ENCODE results near the gene THADA.

DNA sequence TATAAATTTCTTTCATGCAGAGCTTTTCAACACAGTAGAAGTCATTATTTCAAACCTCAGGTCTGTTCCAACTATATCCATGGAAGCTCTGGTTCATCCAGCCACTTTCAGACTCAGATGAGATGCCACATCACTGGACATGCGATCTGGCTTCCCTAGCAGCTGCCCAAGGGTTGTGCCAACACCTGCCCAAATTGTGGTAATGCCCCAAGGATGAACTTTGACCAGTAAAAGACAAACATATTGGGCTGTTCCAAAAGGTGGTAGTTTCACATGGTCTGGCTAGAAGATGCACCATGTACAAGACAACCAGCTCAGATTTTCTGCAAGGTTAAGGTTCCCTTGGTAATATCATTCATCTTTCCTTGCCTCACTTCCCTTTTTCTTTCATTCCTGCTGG is 101.9 kb downstream of the THADA start:
- TF ChIP-seq, protein P1, sequence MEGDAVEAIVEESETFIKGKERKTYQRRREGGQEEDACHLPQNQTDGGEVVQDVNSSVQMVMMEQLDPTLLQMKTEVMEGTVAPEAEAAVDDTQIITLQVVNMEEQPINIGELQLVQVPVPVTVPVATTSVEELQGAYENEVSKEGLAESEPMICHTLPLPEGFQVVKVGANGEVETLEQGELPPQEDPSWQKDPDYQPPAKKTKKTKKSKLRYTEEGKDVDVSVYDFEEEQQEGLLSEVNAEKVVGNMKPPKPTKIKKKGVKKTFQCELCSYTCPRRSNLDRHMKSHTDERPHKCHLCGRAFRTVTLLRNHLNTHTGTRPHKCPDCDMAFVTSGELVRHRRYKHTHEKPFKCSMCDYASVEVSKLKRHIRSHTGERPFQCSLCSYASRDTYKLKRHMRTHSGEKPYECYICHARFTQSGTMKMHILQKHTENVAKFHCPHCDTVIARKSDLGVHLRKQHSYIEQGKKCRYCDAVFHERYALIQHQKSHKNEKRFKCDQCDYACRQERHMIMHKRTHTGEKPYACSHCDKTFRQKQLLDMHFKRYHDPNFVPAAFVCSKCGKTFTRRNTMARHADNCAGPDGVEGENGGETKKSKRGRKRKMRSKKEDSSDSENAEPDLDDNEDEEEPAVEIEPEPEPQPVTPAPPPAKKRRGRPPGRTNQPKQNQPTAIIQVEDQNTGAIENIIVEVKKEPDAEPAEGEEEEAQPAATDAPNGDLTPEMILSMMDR (IDR thresholded peaks at IDR 0.05) = no peak
- TF ChIP-seq POLR2A (IDR thresholded peaks at IDR 0.05) = no peak

Data from suprapubic skin (tissue), 3 donors.